GM21825 (cell line): ENCODE results near the gene SP1.
A peak's percentile ranks its signal among the peaks of the same experiment; 100 is the strongest.
"Not testable (repeated sequence)": the region's sequence is repeated elsewhere in the genome, so short reads cannot be mapped to it uniquely, and the experiment has no call there.

Experiments
- ATAC-seq: cut with Tn5 transposase; IDR thresholded peaks from one replicate; pipeline ENCODE4 v1.9.1; 2021; ENCODE audit warnings: mild to moderate bottlenecking, moderate library complexity; ENCODE audit not compliant: unreplicated experiment

SP1 gene

GRCh38 chr12:53410951-53411350 is 31.0 kb downstream of the SP1 start:
- ATAC-seq = no peak

GRCh38 chr12:53413485-53414204 is 33.7 kb downstream of the SP1 start:
- no peak for ATAC-seq

- no peak for ATAC-seq
These were observed 34.9 kb downstream of the SP1 start for GRCh38 chr12:53414756-53415417.

- ATAC-seq = not testable (repeated sequence)
These were observed 35.9 kb downstream of the SP1 start for GRCh38 chr12:53415752-53416389.

GRCh38 chr12:53417291-53417816 is 37.4 kb downstream of the SP1 start:
- ATAC-seq = not testable (repeated sequence)

- no peak for ATAC-seq
These were observed 38.2 kb downstream of the SP1 start for GRCh38 chr12:53418221-53418620.

- ATAC-seq = no peak
These were observed 39.8 kb downstream of the SP1 start for GRCh38 chr12:53419756-53420155.

- not testable (repeated sequence) for ATAC-seq
These were observed 42.3 kb downstream of the SP1 start for GRCh38 chr12:53422247-53422646.

- no peak for ATAC-seq
These were observed 43.6 kb downstream of the SP1 start, which contains the start of gene AMHR2 for GRCh38 chr12:53423597-53423996. Gene AMHR2 (plus strand): TSS chr12:53423855. CDS start chr12:53423935, 80 bp downstream.

GRCh38 chr12:53424626-53425514 is 44.9 kb downstream of the SP1 start:
- ATAC-seq = no peak

- ATAC-seq = no peak
These were observed 45.7 kb downstream of the SP1 start for GRCh38 chr12:53425515-53426150.

GRCh38 chr12:53427905-53428594 is 48.1 kb downstream of the SP1 start:
- no peak for ATAC-seq

GRCh38 chr12:53428741-53429140 is 48.8 kb downstream of the SP1 start:
- ATAC-seq = no peak

- ATAC-seq = no peak
These were observed 50.1 kb downstream of the SP1 start for GRCh38 chr12:53430116-53430515.

- no peak for ATAC-seq
These were observed 51.2 kb downstream of the SP1 start for GRCh38 chr12:53431187-53431586.

- ATAC-seq = not testable (repeated sequence)
These were observed 55.4 kb downstream of the SP1 start for GRCh38 chr12:53435326-53435725.

- not testable (repeated sequence) for ATAC-seq
These were observed 59.6 kb downstream of the SP1 start for GRCh38 chr12:53439582-53439981.

GRCh38 chr12:53441040-53441833 is 61.3 kb downstream of the SP1 start, which contains the start of gene PRR13:
Gene PRR13 (plus strand): TSS chr12:53441734. CDS start chr12:53442715, 981 bp downstream.
- peak; percentile 98 for ATAC-seq

GRCh38 chr12:53443955-53444354 is 64.0 kb downstream of the SP1 start:
- ATAC-seq = no peak
